HG03342 (cell line): Measurements from ENCODE around the gene POLA2.
"Not testable (repeated sequence)": the region's sequence is repeated elsewhere in the genome, so short reads cannot be mapped to it uniquely, and the experiment has no call there.

ENCODE experiments used
- ATAC-seq: cut with Tn5 transposase; IDR thresholded peaks from one replicate; pipeline ENCODE4 v1.9.1; 2021; ENCODE audit warnings: mild to moderate bottlenecking, moderate library complexity; ENCODE audit not compliant: unreplicated experiment

The POLA2 gene

DNA sequence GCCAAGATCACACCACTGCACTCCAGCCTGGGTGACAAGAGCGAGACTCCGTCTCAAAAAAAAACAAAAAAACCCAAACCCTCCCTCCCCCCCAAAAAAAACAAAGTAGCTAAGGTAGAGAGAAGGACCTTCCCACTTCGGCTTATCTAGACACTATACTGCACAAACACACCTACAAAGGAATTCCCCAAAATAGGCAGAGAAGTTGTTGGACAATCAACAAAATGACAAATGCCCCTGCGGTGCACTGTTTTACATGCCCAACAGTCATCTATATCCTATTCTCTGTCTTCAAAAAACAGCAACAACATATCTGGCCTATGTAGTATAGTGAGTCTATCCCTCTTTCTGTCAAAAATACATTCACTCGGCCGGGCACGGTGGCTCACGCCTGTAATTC is 65.3 kb downstream of the POLA2 start:
- ATAC-seq, result no peak

DNA sequence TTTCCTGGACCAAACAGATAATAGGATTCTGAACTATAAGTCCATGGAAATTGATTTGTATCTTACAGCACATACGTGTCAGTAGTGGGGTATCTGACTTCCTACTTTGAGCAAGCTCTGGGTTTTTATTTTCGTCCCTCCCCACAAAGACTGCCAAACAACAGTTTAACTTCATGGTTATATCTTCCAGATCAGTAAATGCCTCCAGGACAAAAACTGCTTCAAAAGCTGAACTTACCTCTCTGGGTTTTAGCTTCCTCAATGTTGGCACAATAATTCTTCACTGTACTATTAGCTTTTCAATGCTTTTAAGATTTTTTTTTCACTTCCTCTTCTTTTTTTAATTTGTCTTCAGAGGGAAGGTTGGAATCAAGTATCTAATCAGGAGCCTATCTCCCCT is 67.7 kb downstream of the POLA2 start:
- ATAC-seq, result no peak

DNA sequence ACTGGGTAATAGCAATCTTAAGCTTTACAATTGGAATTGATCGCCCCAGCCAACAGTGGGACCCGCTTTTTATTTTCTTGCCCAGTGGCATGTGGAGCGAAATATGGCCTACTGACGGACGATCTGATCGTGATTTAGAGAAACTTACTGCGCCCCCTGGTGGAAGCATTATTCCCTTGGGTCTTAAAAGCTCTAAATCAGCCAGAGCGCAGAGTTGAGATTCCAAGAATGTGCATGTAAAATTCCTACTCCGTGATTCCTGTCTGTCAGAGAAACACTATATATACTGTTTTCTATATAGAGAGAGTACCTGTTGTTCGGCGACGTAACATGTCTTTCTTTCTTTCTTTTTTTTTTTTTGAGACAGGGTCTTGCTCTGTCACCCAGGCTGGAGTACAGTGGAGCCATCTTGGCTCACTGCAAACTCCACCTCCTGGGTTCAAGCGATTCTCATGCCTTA is 68.2 kb downstream of the POLA2 start:
- ATAC-seq, result no peak

DNA sequence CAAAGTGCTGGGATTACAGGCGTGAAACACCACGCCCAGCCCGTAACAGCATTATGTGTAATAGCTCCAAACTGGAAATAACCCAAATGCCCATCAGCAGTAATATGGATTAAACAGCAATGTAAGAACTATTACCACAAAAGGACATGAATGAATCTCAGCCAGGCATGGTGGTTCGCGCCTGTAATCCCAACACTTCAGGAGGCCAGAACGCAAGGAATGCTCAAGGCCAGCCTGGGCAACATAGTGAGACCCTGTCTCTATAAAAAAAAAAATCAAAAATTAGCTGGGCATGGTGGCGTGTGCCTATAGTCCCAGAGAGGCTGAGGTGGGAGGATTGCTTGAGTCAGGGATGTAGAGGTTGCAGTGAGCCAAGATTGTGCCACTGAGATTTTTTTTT is 68.8 kb downstream of the POLA2 start:
- ATAC-seq, result no peak

DNA sequence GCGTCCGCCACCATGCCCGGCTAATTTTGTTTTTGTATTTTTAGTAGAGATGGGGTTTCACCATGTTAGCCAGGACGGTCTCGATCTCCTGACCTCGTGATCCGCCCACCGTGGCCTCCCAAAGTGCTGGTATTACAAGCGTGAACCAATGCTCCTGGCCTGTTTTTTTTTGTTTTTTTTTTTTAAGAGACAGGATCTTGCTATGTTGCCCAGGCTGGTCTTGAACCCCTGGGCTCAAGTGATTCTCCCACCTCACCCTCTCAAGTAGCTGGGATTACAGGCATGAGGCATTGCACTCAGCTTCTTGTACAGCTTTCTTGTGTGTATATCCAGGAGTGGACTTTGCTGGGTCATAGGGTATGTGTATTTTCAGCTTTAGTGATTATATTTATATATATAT is 70.8 kb downstream of the POLA2 start:
- ATAC-seq, result not testable (repeated sequence)

DNA sequence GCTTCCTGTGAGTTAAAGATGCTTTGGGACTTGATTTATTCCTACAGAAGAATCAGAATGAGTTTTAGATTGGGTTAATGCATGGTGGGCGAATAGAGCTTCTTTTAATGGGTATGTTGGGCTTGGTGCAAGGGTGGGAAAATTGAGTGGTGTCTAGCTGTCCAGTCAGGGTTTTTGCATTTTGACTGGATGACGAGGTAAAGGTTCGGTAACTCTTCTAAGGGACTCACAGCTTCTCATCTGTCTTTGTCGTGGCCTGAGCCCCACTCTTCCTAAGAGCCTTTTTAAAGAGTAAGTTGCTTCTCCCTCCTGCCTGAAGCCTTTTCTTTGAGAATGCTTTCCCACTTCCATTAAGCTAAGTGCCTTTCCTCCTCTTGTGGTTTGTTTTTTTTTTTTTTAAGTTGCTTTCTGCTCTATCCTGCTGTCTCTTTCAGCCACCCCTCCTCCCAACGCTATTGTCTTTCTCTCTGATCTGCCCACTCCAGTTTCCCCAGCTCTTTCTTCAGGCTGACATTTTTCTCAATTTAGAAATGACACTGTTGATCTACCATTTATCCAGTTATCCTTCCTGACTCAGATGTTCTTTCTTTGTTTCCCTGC is 73.0 kb downstream of the POLA2 start:
- ATAC-seq, result no peak

DNA sequence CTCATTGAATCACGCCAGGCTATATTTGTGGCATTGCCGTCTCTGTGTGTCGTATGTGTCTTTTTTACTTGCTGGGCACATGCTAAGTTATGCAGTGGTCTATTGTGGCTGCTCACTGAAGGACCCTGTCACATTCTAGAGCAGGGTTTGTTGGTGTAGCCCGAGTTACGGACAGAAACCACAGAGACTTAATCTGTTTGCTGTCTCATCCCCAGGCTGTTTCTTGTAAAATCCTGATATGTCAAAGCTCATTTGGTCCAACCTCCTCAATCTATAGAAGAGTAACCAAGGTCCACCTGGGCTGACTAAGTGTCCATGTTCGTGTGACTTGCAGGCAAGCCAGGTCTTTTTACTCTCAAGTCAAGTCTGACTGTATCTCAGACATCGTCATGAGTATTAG is 76.9 kb downstream of the POLA2 start:
- no peak for ATAC-seq

DNA sequence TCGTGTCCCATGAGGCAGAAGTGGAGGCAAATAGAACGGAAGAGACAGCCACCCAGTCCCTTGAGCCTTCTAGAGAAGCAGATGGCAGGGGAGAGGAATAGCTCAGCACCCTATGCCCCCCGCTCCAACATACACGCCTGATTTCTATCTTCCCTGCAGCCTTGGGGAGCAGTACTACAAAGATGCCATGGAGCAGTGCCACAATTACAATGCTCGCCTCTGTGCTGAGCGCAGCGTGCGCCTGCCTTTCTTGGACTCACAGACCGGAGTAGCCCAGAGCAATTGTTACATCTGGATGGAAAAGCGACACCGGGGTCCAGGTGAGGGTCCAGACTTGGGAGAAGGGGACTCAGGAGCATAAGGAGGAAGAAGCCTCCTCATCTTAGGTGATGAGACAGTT is 78.5 kb downstream of the POLA2 start:
- no peak for ATAC-seq

DNA sequence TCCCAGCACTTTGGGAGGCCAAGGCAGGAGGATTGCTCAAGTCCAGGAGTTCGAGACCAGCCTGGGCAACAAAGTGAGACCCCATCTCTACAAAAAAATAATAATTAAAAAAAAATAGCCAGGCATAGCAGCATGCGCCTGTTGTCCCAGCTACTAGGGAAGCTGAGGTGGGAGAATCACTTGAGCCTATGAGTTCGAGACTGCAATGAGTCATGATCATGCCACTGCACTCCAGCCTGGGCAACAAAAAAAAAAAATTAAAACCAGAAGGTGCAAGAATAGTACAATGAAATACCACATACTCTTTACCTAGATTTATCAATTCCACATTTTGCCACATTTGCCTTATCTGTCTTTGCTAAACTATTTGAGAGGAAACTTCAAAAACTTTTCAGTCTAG is 80.1 kb downstream of the POLA2 start:
- no peak for ATAC-seq
